ENCODE measurements around the gene AGAP1. TPM values are rescaled to one million over a fixed set of nuclear protein-coding genes. Genes with fewer than 3 reads are reported as not detected.

The AGAP1 gene
- total RNA-seq, 1 donor from 2014 or later: 22.3 TPM

DNA sequence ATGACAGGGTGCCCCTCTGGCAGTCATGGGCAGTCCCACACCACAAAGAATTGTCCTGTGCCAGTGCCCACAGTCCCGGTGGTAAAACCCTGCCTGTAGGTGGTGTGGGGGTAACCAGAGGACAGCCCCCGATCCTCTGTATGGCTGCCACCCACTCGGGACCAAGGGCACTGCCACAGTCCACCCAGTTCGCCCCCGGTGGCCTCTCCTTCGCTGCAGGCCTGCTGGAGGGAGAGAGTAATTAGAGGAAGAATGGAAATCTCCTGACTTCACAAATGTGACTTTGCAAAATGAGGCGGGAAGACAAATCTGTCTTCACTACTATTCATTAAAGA, 663.0 kb downstream of the AGAP1 start:
- no peak for DNase-seq (ENCODE audit: extremely low read depth, low read depth, low spot score)

DNA sequence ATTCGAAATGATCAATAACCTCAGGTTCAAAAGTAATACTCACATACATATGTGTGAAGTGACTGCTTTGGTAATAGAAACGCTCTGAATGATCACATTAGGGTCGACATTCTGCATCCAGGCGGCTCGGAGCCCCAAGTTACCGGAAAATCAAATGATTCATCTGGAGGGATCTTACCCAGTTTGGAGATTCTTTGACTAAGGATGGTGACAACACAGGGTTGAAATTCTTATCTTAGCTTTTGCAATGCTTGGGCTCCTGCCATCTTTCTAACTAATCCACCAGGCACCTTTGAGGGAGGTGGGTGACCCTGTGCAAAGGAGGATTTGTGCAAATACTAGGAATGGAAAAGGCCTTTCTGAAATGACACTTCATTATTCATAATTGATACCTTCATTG, 663.5 kb downstream of the AGAP1 start:
- no peak for DNase-seq (ENCODE audit: extremely low read depth, low read depth, low spot score)

DNA sequence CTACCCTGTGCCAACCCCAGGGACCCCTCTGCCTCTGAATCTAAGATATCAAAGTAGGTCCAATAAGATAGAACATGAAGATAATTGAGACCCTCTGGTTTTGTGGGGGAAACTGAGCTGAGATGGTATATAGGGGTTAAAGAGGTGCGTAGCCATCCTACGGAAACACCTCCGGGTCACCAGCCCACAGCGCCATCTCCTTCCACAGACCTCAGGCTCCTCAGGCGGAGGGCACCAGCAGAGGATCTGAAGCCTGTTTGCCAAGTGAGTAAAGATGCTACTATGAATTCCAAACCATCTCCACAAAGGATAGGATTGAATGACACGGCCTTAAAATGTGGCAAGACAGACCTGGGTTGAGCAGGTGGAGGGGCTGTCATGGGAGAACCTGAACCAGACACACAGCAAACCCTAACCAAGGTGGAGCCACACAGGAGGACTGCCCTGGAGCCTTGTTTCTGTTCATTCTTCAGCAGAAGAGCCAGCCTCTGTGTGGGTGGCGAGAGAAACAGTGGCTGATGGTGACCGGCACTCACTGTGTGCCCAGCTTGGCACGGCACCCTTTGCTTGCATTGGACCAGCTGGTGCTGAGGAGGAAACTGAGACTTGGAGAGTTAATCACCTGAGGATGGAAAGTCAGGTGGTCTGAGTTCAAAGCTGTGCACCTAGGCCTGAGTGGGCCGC, 664.1 kb downstream of the AGAP1 start:
- DNase-seq (ENCODE audit: extremely low read depth, low read depth, low spot score): no peak

DNA sequence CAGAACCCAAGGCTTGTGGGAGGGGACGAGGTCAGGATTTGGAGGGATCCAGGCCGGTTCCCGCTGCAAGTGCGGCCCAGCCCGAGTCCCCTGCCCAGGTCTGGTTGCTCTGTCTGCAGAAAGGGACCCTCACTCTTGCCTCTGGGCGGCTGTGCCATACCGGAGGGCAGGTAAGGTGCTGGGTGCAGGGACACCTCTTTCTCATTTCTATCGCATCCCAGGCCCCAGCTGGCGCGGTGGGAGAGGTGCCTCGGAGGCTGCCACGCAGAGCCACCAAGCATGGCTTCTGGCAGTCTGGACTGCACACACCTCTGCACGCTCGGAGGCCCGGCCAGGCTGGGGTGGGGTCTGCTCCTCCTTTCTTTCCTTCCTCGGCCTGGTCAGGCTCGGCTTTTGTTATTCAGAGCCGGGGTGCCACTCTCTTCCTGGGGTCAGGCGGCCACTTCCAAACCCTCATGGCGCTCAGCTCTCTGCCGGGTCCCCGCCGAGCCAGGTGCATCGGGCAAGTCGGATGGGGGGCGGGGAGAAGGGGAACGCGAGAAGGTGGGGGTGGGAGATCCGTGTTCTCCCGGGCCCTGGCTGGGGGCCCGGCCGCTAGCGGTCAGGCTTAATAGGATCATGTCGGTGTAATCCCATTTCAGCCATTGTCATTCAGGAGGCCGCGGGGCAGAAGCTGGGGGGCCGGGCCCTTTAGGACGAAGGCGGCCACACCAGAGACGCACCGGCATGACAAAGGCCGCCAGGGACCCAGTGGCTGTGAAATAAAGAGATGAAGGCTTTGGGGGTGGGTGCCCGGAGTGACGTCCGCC, 665.3 kb downstream of the AGAP1 start:
- DNase-seq (ENCODE audit: extremely low read depth, low read depth, low spot score): no peak

DNA sequence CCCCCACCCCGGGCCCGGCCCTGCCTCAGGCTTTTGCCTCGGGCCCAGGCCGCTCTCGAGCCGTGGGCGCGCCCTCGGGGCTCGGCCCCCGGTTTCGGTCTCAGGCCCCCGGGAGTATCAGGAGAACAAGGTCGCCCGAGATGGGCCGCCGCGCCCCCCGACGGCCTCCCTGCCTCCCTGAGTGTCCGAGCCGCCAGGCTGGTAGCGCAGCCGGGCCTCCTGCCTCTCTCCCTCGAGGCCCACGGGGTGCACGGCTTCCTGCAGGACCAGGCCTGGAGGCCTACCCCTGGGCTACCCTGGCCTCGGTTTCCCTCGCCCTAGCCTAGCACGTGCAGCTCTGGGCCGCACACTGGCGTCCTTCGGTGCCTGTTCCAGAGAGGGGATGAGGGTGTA, 665.9 kb downstream of the AGAP1 start:
- DNase-seq (ENCODE audit: extremely low read depth, low read depth, low spot score): no peak

DNA sequence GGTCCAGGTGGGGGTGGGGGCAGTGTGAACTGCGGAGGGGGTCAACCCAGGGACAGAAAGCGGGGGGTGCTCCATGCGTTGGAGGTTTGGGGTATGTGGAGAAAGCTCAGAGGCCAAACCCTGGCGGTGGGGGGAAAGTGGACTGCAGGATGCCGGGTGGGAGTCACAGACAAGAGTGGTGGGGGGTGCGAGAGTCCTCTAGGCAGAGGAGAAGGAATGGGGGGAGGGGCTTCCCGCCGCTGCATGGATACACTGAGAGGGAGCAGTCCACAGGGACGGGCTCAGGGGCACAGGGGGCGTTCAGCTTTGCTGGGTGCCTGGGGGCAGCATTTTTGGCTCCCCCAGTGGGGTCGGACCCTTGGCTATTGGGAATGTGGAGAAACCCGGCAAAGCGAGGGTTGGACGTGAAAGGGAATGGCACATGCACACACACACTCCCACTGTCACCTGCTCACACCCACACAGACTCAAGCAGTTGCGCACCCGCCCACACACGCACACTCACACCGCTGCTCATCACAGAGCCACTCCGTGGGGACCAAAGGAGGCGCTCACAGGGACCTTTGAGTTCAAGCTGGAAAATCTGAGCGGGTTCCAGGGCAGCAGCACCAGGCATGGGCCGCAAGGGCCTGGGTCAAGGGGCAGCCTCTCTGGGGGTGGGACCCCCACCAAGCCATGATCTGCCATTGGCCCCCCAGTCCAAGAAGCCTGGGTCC, 666.7 kb downstream of the AGAP1 start:
- DNase-seq (ENCODE audit: extremely low read depth, low read depth, low spot score): no peak

DNA sequence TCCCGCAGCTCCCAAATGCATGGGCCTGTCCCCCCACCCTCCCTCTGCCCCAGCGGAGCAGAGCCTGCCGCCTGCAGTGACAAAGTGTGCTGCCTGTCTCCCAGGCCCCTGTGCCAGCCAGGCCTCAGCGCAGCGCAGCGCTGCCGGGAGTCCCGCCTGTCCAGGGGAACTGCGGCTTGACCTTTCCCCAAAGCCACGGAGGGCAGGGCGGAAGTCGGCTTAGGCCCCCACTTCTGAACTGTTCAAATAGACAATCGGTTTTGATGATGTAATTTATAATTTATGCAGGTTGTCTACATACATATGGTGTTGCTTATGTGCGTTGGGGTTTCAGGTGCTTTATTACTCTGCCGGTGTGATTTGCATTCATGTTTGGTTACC, 667.2 kb downstream of the AGAP1 start:
- DNase-seq (ENCODE audit: extremely low read depth, low read depth, low spot score): no peak

DNA sequence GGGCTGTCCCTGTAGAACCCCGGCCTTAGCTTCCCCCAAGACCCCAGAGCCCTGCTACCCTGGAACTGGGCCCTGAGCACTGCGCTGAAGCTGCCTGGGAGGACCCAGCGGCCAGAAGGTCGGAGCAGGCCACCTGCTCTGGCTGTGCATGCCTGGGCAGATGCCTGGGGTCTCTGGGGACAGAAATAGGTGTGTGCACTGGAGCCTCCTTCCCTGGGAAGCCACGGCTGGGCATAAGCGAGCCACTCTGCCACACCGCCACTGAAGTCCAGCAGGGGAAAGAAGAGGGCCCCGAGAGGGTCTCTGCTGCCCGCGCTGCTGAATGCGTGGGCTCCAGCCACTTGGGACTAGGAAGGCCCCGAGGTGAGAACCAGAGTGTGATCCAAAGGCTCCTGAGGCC, 667.7 kb downstream of the AGAP1 start:
- DNase-seq (ENCODE audit: extremely low read depth, low read depth, low spot score): no peak

DNA sequence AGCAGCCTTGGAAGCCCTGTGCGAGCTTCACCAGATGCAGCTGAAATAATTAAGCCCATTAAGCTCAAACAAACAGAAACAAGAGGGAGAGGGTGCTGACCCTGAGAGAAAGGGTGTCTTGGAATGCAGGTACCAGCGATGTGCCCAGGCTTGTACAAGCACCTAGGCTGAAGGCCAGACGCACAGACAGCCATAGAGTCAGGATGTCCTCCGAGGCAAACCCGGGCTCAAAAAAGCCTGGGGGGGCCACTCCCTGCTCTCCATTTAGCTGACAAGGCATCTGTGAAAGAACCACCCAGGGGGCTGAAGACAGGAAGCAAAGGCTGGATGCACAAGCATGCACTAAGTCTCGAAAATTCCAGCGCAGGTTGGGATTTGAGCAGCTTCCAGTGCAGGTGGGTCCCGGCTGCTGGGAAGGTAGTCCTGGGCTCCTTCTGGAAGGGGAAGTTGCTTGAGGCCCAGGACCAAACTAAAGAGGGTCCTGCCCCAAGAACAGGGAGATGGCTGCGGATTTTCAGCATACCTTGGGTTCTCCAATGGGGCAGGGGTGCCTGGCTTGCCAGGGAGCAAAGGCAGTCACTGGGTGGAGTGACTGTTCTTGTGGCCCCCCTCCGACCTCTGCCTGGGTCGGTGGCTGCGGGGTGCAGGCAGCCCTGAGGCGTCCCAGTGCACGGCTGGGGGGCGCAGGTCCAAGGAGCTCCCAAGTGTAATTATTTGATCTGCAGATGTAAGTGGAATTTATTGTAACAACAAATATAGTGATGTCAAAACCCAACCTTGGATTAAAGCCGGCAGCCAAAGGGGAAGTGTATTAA, 668.4 kb downstream of the AGAP1 start:
- no peak for DNase-seq (ENCODE audit: extremely low read depth, low read depth, low spot score)

DNA sequence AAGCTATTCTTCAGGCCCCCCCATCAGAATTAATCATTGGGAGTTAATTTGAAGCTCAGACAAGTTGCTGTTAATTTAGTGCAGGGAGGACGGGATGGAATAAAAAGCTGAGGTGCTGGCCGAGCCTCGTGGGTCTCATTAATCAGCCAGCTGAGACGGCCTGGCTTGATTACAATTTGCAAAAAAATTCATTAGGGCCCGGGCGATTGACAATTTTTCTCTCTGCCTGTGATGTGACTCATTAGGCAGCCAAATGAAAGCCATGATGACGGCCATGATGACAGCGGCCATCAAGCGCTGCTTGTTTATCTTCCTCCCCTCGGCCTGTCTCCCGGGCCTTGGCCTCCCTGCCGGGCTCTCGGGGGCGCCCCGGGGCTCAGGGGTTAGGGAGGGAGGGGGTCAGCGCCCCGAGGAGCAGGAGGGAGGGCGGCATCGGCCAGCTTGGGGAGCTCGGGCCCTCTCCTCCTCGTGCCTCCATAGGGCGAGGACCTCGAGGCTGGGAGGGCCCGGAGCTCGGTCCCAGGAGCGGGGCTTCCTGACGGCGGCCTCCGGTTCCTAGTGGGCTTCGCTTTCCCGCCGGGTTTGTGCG, 669.1 kb downstream of the AGAP1 start:
- no peak for DNase-seq (ENCODE audit: extremely low read depth, low read depth, low spot score)

DNA sequence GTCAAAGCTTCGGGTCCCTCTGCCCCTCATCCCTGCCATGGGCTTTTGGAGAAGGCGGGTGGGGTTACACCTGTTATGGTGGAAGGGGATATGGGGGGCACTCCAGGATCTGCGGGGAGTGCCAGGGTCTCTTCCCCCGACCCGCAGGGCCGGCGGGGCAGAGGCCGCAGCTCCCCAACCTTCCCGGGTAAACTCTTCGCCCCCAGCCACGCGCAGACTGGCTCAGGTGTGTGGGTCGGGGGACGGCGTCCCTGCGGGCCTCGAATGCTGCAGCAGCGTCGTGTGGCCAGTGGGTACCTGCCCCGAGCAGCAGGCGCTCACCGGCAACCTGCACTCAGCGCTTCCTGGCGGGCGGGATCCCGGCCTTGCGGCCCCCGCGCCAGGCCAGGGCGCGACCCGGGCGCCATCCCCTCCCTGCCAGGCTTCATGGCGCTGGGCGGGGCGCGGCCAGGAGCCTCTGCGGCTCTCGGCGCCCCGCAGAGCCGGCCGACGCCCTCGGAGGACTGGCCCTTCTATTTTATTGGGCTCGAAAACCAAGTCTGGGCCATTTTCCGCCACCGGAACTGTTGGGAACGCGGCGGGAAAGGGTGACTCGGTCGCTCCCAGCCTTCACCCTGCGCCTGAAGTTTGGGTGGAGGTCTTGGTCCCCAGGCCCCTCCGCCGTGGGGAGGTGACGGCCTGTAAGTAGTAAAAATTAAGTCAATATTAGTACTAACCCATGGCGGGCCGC, 669.8 kb downstream of the AGAP1 start:
- no peak for DNase-seq (ENCODE audit: extremely low read depth, low read depth, low spot score)

DNA sequence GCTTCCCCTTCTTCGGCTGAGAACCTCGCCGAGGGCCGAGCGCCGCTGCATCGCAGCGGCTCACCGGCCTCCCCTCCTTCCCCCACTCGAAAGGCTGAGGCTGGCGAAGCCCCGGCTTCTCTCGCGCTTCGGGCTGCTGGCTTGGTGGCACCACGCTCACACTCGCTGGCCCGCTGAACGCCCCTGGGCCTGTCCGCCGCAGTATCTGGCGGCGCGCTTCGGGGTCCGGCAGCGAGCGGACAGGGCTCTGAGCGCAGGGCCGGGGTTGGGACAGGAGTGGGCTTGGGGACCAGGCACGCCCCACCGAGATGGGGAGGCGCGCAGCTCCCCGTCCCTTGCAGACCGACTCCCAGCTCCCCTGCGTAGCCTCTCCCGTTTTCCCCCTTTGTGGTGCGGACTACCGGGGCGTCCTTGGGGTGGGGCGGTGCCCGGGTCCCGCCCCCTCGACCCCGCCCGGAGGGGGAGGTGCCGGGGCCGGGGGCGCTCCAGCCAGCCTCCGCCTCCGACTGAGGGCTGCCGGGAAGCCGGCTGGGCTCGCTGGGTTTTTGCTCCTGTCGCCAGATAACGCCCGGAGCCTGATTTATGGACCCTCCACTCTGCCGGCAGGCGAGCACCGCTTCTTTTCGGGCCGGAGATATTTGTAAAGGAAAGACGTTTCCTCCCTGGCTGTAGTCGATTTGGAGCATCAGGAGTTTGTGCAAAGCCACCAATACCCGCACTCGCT, 670.5 kb downstream of the AGAP1 start:
- DNase-seq (ENCODE audit: extremely low read depth, low read depth, low spot score): no peak

DNA sequence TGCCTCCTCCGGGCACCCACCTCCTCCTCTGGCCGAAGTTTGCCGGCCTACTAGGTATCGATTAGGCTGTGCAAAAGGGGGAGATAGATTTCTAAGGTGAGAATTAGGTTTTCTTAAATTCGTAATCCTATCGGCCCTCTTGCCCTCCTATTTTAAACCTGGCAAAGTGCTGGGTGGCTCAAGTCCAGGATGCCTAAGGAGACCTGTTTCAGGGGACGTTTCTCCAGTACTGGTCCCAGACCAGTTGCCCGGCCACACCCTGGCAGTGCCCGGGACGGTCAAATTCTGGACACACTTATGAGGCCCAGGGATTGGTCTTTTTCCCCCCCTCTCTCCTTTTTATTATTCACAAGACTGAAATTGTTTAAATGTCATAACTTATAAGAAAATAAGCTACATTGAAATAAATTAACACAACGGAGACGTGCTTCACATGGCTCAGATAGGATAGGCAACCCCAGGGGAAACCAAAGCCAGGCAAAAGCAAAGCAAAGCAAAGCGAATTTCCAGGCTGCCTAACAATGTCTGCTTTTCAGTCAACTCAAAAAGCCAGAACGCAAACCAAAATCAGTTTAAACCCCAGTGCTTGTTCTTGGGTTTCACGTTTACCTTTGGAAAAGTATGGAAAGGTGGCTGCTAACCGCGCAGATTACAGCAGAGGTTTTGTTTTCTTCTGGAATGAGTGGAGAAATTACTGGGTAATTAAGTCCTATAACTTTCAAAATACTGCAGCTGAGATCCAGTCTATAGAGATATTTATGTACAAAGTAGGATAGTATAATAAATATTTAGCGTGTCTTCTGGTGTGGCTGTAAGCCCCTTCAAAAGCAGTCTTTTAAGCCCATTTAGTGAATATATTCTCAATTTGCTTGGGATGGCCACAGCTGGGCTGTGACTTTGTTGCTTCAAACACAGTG, 671.3 kb downstream of the AGAP1 start:
- DNase-seq (ENCODE audit: extremely low read depth, low read depth, low spot score): no peak

DNA sequence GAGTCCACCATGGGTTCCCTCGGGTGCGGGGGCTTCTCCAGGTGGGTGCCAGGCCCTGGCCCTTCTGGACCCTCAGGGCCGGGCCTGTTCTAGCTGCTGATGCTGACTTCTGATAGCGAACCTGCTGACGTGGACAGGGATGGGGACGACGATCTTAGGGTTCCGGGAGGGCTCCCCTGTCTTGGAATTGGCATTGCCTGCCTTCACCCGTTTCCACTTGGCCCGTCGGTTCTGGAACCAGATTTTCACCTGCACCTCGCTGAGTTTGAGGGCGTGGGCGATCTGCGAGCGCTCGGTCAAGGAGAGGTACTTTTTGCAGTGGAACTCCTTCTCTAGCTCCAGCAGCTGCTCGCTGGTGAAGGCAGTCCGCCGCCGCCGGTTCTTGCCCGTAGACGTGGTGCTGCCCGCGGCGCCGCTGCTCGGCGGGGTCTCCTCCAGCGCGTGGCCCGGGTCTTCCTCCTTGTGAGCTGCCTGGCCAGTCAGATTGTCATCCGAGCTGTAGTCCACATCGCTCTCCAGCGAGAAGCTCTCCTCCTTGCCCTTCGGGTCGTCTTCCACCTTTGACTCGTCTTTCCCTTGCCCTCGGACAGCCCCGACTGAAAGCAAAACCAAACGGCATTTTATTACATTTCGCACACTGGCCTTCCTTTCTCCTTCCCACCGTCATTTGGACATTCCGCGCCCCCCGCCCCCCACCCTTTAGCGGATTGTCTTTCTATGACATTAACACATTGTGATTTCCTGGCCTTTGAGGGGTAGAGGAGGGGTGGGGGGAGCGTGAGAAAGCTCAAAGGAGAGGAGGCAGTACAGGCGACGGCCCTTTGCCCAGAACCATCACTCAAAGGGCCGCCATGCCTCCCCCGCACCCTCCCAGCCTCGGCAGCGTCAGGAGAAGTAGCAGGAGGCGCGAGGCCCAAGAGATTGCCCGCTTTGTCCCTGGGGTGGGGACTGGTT, 672.3 kb downstream of the AGAP1 start:
- DNase-seq (ENCODE audit: extremely low read depth, low read depth, low spot score): no peak

DNA sequence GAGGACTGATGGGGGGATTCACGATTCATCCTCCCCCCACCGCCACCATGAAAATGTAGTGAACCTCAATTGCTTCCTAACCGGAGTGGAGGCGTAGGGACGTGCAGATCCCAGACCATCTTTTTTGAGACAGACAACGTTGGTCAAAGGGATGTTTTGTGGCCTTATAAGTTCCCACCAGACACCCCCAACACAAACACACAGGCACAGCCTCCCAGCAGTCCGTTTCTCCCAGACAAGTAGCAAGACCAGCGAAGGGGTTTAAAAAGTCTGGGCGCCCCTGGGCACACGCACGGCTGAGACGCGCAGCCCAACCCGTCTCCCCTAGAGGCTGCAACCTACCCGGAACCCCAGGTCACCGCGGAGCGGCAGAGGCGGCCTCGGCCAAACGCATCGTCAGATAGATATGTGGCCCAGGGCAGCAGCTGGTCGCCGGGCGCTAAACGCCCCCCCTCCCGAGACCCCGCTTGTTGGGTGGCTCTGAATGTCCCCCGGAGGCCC, 673.0 kb downstream of the AGAP1 start:
- no peak for DNase-seq (ENCODE audit: extremely low read depth, low read depth, low spot score)

DNA sequence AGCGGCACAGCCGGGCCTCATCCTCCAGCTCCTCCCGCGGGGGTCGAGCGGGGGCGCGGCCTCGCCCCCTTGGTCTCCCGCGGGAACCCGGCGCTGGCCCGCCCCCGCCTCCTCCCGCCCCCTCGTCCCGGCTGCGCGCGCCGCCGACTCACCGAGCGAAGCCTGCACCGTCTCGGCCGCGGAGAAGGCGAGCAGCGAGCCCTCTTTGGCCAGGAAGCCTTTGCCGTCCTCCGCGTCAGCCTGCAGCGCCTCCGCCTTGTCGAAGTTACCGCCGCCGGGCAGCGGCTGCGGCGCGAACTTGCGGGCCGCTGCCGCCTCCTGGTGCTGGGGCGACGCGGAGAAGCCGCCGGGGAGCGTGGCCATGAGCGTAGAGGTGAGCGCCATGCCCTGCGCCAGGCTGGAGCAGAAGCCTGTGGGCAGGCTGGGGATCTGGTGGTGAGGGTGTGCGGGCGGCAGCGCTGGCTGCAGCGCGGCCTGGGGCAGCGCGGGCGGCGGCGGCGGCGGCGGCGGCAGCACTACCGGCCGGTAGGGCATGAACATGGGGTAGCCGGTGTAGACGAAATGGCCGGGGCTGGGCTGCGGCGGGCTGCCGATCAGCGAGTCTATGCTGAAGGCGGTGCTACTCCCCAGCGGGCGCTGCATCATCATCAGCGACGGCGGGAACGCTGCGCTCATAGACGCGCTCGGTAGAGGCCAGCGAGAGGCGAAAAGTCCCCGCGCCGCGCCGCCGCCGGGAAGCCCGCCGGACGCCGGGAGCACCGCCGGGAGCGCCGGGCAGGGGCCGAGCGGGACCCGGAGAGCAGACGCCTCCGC, 673.7 kb downstream of the AGAP1 start:
- no peak for DNase-seq (ENCODE audit: extremely low read depth, low read depth, low spot score)

Measured in glomerular endothelial cell (primary cell).